Measurements from ENCODE around the gene TBK1.

DNA sequence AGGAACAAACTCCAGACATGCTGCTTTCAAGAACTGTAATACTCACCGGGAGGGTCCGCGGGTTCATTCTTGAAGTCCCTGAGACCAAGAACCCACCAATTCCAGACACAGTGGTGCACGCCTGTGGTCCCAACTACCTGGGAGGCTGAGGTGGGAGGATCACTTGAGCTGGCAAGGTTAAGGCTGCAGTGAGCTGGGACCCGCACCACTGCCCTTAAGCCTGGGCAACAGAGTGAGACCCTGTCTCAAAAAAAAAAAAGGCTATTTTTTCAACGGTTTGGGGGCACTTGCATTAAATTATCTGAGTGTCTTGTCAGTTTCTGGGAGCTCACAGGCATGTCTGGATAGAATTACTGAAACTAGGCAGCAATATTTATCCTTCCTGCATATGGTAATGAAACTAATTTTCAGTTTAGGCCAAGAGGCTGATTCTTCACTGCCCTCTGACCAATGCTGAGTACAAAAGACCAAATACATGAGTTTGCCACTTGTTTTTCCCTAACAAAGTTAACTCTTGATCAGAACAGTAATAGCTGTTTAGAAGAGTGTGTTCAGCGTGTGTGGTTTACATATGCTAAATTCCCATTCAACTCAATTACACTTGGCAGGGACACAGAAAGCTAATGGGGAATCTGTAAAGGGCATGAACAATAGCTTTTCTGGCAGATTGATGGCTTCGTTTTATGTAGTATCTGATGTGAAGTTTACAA lies 92.6 kb downstream of the TBK1 start:
- no peak for TF ChIP-seq CTCF (IDR thresholded peaks at IDR 0.05; ENCODE audit: low read length)
- no peak for TF ChIP-seq EZH2 (IDR thresholded peaks at IDR 0.05; ENCODE audit: borderline replicate concordance, low read length)
